Large intestine (tissue), 3 donors: ENCODE data around the gene YY1. TPM values are rescaled to one million over a fixed set of nuclear protein-coding genes. Genes with fewer than 3 reads are reported as not detected.

Experiments
- DNase-seq, 2 donors: peaks; one replicate each; pipeline versions ENCODE4 v3.0.0 to v3.0.0-alpha.2; 2013
- H3K27ac ChIP-seq: one replicate; pipeline ENCODE4 v1.5.1; 2013; ENCODE audit warnings: low read length
- H3K27me3 ChIP-seq: 2 replicates; pipeline ENCODE4 v1.6.1; 2013; ENCODE audit warnings: low read length; ENCODE audit not compliant: control insufficient read depth, insufficient read depth
- H3K36me3 ChIP-seq: 2 replicates; pipeline ENCODE4 v1.6.1; 2013; ENCODE audit warnings: low read length; ENCODE audit not compliant: control insufficient read depth, insufficient read depth
- H3K4me1 ChIP-seq: one replicate; pipeline ENCODE4 v1.6.1; 2013; ENCODE audit warnings: low read length; ENCODE audit not compliant: control insufficient read depth, insufficient read depth
- H3K4me3 ChIP-seq: one replicate; pipeline ENCODE4 v1.5.1; 2013; ENCODE audit warnings: low read length
- H3K9me3 ChIP-seq: one replicate; pipeline ENCODE4 v1.6.1; 2013; ENCODE audit warnings: mild to moderate bottlenecking, low read depth, low read length, moderate library complexity; ENCODE audit not compliant: control insufficient read depth
- WGBS: methylation state at CpG from one replicate; pipeline ENCODE4 v1.1.5; 2013; ENCODE audit warnings: low lambda C conversion rate; ENCODE audit not compliant: insufficient coverage; 5-methylcytosine and 5-hydroxymethylcytosine counted together
- polyA plus RNA-seq: library from polyadenylated mRNA; unstranded; fragments of 120-200 nt; gene quantifications from one replicate; pipeline ENCODE4 v1.2.1, GENCODE V29; 2013

Gene YY1
- polyA plus RNA-seq, 1 donor = 74.3 TPM

DNA sequence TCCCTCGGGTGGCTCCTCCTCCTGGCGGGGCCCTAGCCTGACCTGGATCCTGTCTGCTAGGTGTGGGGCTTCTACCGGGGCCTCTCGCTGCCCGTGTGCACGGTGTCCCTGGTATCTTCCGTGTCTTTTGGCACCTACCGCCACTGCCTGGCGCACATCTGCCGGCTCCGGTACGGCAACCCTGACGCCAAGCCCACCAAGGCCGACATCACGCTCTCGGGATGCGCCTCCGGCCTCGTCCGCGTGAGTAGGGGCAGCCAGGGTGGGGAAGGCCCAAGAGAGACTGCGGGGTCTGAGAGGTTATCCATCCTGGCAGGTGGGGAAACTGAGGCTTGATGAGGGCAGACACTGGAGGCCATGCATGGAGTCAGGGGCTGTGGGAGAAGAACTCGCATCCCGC, 88.2 kb downstream of the YY1 start:
- DNase-seq = no peak
- Histone ChIP-seq H3K9me3 (peaks cover 4% of the 10 kb centered on the region), H3K36me3 (no peaks in the 10 kb centered on the region), H3K4me1 (peaks cover 17% of the 10 kb centered on the region), H3K27ac (no peak overlapping the region), H3K27me3 (no peaks in the 10 kb centered on the region), H3K4me3 (no peak overlapping the region)
- WGBS = no CpG with 5 or more reads among the region's 24 CpGs

DNA sequence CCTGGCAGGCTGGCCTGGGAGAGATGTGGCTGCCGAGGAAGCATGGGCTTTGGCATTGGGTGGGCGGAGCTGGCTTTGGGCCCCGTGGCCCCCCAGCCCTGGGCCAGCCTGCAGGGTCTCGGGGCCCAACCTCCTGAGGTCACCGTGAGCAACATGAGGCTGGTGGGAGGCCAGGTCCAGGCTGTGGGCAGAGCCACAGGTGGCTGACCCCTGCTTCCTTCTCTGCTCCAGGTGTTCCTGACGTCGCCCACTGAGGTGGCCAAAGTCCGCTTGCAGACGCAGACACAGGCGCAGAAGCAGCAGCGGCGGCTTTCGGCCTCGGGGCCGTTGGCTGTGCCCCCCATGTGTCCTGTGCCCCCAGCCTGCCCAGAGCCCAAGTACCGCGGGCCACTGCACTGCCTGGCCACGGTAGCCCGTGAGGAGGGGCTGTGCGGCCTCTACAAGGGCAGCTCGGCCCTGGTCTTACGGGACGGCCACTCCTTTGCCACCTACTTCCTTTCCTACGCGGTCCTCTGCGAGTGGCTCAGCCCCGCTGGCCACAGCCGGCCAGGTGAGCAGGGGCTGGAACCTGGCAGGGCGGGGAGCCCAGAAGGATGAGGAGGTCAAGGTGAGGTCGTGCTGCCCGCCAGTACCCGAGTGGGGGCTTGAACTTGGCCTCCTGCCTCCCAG, 89.7 kb downstream of the YY1 start:
- H3K9me3 ChIP-seq = peaks cover 4% of the 10 kb centered on the region
- peak; percentile 76 to 89 for DNase-seq
- H3K4me1 ChIP-seq = peaks cover 17% of the 10 kb centered on the region
- WGBS = no CpG with 5 or more reads among the region's 32 CpGs
- peaks cover 4% of the 10 kb centered on the region for H3K36me3 ChIP-seq
- H3K27me3 ChIP-seq = no peaks in the 10 kb centered on the region
- H3K4me3 ChIP-seq = peak overlapping the region; percentile 45
- H3K27ac ChIP-seq = peak overlapping the region; percentile 42

DNA sequence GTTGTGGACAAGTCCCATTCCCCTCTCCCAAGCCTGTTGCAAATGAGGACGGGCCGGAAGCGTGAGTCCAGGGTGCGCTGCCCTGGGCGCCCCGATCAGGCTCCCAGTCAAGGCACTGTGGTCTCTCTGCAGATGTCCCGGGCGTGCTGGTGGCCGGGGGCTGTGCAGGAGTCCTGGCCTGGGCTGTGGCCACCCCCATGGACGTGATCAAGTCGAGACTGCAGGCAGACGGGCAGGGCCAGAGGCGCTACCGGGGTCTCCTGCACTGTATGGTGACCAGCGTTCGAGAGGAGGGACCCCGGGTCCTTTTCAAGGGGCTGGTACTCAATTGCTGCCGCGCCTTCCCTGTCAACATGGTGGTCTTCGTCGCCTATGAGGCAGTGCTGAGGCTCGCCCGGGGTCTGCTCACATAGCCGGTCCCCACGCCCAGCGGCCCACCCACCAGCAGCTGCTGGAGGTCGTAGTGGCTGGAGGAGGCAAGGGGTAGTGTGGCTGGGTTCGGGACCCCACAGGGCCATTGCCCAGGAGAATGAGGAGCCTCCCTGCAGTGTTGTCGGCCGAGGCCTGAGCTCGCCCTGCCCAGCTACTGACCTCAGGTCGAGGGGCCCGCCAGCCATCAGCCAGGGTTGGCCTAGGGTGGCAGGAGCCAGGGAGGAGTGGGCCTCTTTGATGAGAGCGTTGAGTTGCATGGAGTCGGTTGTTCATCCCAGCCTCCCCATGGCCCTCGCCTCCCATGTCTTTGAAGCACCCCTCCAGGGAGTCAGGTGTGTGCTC, 90.5 kb downstream of the YY1 start:
- WGBS = no CpG with 5 or more reads among the region's 36 CpGs
- peaks cover 4% of the 10 kb centered on the region for H3K9me3 ChIP-seq
- H3K4me1 ChIP-seq = peaks cover 17% of the 10 kb centered on the region
- H3K36me3 ChIP-seq = peaks cover 10% of the 10 kb centered on the region
- peak overlapping the region; percentile 45 for H3K4me3 ChIP-seq
- peak overlapping the region; percentile 42 for H3K27ac ChIP-seq
- no peak for DNase-seq
- H3K27me3 ChIP-seq = no peaks in the 10 kb centered on the region

DNA sequence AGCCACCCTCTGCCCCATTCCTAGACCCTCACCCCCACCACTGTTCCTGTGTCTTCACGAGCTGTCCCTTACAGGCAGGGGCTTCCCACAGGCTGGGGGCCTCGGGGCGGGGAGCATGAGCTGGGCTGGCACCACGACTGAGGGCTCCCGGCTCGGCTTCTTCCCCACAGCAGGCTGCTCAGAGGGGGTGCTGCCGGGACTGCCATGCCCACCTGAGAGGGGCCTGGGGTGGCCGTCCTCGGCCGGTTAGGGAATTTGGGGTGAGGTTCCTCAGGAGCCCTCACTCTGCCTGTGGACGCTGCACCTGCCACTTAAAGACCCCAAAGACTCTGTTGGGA, 91.0 kb downstream of the YY1 start:
- Histone ChIP-seq H3K9me3 (peaks cover 4% of the 10 kb centered on the region), H3K27me3 (no peaks in the 10 kb centered on the region), H3K27ac (no peak overlapping the region), H3K36me3 (peaks cover 16% of the 10 kb centered on the region), H3K4me3 (no peak overlapping the region), H3K4me1 (peaks cover 15% of the 10 kb centered on the region)
- no peak for DNase-seq
- WGBS = no CpG with 5 or more reads among the region's 11 CpGs

DNA sequence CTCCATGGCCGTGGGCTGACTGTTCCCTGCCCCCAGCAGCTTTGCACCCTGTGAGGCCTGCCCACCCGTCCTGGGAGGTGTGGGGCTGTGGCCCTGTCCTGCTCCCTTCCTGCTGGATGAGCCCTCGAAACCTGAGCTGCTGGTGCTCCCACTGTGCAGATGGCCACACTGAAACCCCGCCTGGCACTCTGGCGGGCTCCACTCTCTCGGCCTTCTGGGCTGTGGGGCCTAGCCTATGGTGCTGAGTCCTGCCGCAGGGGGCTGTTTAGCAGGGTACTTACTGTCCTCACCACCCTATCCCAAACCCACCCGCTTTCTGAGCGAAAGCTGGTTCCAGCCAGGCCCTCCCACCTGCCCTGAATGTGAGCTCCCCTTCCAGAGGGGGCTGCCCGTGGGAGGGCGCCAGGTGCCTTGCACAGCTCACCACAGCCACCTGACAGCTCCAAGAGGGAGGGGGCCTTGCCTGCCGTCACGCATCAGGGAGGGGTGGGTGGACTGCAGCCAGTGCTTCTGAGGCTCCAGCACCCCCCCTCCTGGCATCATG, 91.5 kb downstream of the YY1 start:
- no peak for DNase-seq
- no peak overlapping the region for H3K4me3 ChIP-seq
- H3K36me3 ChIP-seq = peaks cover 18% of the 10 kb centered on the region
- no peaks in the 10 kb centered on the region for H3K27me3 ChIP-seq
- peaks cover 10% of the 10 kb centered on the region for H3K4me1 ChIP-seq
- no CpG with 5 or more reads among the region's 13 CpGs for WGBS
- no peak overlapping the region for H3K27ac ChIP-seq
- H3K9me3 ChIP-seq = peaks cover 4% of the 10 kb centered on the region

DNA sequence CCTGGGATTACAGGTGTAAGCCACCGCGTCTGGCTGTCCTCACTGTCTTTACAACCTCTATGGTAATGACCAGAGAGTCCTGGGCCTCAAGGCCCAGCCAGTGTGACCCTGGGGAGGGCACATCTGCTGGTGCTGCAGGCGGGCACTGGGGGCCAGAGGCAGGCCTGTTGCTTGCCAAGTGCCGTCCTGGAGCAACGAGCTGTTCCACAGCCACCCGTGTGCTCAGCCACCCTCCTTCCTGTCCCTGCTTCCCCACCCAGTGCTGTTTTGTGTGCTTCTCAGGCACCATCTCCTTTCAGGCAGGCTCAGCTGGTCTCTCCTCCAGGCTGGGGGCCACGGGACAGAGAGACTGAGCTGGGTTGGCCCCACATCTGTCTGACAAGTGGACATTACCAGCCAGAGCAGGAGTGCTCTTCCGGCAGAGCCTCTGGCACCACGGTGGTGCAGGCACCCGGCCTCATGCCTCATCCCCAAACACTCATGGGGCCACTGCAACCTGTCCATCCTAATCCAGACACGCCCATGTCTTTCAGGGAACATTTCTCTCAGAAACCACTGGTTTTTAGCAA, 93.2 kb downstream of the YY1 start:
- H3K4me1 ChIP-seq = peaks cover 6% of the 10 kb centered on the region
- peaks cover 28% of the 10 kb centered on the region for H3K36me3 ChIP-seq
- WGBS = no CpG with 5 or more reads among the region's 11 CpGs
- H3K27ac ChIP-seq = no peak overlapping the region
- no peaks in the 10 kb centered on the region for H3K27me3 ChIP-seq
- no peak overlapping the region for H3K4me3 ChIP-seq
- H3K9me3 ChIP-seq = peaks cover 4% of the 10 kb centered on the region
- DNase-seq = no peak

Other genes starting within 250 kb of the YY1 start
- 119 TPM for gene EVL, start 173.7 kb upstream of the YY1 start, polyA plus RNA-seq
- 21.6 TPM for gene DEGS2, start 79.5 kb upstream of the YY1 start, polyA plus RNA-seq
- gene SLC25A29, start 67.3 kb downstream of the YY1 start, polyA plus RNA-seq = 37.5 TPM
- 0.37 TPM for gene SLC25A47, start 84.2 kb downstream of the YY1 start, polyA plus RNA-seq
- 8.4 TPM for gene WDR25, start 137.3 kb downstream of the YY1 start, polyA plus RNA-seq